ENCODE measurements around the gene AOC1.
A peak's percentile ranks its signal among the peaks of the same experiment; 100 is the strongest.
"Not testable (repeated sequence)": the region's sequence is repeated elsewhere in the genome, so short reads cannot be mapped to it uniquely, and the experiment has no call there.

AOC1 gene

DNA sequence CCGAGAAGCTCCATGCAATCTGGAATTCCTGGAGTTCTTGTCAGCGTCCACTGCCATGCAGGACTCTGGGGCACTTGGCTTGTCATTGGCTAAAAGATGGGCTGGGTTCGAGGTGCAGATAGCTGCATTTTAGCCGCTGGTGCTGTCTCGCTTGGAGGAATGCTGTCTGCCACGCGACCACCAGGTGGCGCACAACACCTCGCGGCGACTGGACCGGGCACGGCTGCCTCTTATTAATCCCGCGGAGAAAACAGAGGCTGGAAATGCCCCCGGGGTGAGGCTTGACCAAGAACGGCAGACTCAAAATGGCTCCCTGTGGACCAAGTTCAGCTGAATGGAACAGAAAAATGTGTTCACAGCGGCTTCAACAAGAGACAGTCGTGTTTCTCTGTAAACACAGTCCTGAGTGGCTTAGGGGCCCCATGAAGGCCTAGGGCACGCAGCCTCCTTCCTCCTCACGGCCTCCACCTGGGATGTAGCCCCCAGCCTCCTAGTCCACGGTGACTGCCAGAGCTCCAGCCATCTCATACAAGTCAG is 46.2 kb downstream of the AOC1 start:
- DNase-seq = peak; percentile 84 to 86

DNA sequence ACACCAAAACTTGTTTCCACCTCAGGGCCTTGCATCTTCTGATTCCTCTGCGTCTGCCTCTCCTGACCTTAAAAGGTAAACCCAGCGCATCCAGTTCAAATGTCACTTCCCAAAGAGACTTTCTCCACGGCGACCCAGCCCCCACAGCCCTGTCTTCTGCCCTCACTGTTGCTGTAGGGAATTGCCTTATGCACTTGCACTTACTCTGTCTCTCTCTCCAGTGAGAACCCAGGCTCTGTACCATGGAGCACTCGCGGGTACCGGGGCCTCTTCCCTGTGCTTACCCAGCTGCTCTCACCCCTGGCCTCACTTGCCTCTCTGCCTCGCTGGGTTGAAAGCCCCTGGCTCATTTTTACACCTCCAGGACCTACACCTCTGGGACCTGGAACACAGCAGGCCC is 48.4 kb downstream of the AOC1 start:
- no peak for DNase-seq

DNA sequence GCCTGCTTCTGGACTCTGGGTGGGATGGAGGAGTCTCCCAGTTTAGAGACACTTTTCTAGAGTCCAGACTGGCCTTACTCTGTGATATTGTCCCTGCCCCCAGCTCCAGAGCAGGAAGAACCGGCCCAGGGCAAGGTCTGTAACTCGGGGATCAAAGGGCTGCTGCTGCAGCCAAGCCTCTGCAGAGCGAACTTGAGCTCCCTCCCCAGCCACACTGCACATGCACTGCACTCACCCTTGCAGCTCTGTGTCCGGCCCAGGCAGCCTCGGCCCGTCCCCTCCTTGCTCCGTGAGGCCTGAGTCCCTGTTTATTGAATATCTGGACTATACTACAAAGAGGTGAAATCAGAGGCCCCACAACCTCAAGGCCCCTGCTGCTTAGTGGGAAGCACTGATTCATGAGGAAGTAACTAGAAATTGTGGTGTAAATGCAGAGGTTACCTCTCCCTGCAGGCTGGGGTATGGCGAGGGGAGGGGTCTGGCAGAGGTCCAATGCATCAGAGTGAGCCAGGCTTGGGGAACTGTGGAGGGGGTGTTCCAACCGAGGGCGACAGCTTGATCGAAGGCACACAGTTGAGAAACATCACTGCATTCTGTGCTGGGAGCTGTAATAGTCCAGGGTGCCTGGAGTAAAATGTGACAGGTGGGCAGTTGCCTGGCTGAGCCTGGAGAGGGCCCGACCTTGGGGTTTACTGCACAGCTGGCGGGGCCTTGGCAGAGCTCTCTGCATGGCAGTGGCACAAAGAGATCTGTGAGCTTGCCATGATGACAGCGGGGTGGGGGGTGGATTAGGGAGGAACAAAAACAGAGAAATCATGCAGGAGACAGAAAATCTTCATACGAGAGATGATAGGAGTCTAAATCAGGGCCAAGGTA is 49.1 kb downstream of the AOC1 start:
- DNase-seq = no peak

DNA sequence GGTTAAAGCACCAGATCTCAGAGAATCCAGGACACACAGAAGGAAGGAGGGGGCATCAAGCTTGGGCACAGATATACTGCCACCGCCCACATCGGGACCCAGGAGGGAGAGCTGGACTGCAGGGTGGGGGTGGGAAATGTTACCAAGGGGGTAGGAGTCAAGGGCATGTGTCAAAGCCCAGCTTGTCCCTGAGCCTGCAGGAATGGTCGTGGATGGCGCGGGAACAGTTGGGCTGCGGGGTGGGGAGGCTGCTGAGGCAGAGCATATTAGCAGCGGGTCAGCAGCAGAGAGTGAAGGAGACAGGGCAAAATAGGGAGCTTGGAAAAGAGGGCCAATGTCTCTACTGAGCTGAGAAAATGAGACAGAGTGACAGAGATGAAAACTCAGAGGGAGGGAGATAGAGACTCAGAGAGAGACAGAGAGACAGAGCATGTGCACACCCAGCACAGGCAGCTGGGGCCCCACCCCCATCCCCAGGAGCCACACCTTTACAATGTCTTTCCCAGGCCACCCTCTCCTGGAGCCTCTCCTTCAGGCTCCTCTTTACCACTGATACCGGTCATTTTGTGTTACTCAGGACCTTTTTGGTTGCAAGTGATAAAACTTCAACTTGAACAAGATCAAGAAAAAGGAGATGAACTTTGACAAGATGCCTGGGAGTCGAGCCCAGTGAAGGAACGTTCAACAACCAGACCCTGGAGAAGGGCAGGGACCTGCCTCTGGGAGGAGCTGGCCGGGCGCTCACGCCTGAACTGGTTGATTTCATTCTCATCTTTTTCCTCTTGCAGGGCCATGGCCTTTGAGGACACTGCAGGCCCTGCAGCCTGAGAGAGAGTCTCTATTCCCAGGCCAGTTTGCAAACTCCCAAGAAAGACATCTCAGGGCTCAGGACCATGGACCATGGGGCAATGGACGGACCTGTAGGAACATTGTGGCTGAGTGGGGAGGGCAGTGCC is 50.0 kb downstream of the AOC1 start:
- no peak for DNase-seq

DNA sequence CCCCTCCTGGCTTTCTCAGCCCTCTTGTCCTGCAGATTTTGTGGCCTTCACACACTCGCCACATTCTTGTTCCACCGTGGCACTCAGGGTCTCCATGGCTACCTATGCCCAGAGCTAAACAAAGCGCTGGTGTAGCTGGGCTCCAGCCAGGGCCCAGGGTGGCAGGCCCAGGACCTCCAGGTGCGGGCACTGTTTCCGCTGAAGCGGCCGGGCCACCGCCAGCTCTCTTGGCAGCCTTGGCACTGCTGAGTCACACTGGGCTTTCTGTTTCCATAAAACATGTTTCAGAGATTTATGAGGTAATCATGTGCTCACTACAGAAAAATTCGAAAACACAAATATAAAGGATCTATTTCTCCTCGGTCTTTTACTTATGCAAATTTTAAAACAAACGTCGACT is 51.3 kb downstream of the AOC1 start:
- DNase-seq = peak; percentile 15 to 33

DNA sequence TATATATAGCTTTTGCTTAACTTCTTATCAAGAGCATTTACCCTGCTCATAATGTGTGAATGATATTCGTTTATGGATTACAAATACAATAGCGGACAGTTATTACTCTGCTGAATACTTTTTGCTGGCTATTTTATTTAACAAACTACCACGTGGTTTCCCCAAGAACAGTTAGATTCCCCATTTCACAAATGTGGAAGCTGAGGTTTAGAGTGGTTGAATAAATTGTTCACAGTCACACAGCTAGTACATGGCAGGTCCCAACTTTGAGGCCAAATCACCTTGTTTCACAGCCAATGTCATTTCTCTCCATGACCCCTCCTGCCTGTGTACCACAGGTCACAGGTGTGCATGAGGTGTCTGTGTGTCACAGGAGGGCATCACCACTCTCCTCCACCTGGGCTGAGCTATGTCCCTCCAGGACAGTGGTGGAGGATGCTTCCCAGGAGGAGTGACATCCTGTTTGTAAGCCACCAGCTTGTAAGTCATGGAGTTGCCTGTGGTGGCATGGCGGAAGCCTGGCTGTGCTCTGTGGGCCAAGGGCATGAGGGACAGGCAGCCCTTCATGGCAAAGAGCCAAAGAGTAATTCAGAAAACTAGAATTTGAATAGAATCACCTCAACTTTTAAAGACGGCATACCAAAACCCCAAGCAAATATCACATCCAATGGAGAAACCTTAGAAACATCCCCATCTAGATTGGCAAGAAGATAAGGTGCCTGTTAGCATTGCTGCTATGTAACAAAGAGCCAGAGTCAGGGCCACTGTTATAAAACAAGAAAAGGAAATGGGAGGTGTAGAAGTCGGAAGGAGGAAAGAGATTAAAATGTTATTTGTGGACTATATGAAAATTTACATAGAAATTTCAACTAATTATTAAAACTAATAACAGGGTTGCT is 51.9 kb downstream of the AOC1 start:
- DNase-seq = no peak

DNA sequence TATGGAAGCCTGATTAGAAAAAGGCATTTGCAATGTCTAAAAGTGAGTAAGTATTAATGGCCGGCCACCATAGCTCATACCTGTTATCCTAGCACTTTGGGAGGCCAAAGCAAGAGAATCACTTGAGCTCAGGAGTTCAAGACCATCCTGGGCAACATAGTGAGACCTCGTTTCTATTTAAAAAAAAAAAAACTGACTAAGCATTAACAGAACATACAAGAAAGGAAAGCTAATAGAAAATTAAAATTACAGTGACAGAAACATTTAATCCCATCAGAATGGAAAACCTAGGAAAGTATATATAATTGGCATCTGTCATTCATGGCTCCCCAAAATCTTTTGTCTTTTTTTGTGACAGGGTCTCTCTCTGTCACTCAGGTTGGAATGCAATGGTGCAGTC is 55.9 kb downstream of the AOC1 start:
- DNase-seq = no peak

DNA sequence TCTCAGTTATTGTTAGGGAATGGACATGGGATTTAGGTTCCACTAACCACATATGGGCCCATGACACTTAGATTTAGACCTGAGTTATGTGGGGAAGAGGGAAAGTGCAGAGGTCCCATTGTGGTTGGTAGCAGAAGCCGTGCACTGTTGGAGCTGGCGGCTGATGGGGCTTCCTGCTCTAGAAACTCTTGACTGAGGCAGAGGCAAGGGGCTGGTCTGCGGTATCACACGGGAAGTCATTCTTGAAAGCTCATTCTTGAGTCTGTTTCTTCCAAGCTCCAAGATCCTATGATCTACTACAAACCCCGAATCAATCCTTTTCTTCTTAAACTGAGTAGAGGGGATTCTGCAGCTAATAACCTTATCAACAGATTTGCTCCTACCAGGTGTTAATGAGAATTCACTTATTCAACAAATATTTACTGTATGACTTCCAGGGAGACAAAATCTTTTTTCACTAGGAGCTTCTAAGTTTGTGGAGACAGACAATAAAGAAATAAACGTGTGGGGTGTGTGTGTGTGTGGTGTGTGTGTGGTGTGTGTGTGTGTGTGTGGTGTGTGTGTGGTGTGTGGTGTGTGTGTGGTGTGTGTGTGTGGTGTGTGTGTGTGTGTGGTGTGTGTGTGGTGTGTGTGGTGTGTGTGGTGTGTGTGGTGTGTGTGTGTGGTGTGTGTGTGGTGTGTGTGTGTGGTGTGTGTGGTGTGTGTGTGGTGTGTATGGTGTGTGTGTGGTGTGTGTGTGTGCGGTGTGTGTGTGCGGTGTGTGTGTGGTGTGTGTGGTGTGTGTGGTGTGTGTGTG is 57.1 kb downstream of the AOC1 start:
- peak in 1 of 2 experiments; percentile 35 for DNase-seq

DNA sequence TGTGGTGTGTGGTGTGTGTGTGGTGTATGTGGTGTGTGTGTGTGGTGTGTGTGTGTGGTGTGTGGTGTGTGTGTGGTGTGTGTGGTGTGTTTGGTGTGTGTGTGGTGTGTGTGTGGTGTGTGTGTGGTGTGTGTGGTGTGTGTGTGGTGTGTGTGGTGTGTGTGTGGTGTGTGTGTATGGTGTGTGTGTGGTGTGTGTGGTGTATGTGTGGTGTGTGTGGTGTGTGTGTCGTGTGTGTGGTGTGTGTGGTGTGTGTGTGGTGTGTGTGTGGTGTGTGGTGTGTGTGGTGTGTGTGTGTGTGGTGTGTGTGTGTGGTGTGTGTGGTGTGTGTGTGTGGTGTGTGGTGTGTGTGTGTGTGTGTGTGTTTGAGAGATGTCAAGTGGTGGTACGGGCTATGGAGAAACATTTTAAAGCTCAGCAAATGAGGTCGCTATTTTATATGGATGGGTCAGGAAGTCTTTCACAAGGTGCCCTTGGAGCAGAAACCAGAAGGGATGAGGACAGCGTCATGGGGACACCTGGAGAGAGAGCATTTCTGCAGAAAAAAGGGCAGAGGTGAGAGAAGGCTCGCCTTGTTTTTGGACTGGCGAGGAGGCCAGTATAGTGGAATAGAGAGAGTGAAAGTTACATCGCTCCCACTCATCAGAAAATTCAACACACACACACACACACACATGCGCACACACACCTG is 58.1 kb downstream of the AOC1 start:
- not testable (repeated sequence) for DNase-seq

DNA sequence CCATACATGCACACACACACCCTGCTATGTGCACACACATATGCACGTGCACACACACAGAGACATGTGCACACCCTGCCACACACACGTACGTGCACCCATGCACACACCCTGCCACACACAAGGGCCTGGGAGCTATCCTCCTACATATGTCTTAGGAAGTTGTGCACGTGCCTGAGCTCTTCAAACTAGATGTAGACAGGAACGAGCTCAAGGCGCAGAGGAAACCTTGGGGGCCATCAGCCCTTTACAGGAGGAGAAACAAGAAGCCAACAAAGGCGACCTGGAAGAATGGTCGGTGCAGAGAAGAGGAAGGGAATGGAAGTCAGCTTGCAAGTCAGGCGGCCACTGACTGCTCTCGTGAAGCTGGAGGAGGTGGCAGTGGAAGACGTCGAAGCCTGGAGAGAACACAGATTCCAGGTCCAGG is 58.7 kb downstream of the AOC1 start:
- no peak for DNase-seq

Measured in activated CD4-positive, alpha-beta T cell treated with anti-CD3 and anti-CD28 coated beads, Interleukin-2, amount 50 U/mL, for 48 hours (primary cell).